Upper lobe of right lung (tissue), 1 donor: Measurements from ENCODE around the gene MAP2K5. TPM values are rescaled to one million over a fixed set of nuclear protein-coding genes. Genes with fewer than 3 reads are reported as not detected.

Experiments
- ATAC-seq: fragments of 200-7000 bp; cut with Tn5 transposase; one replicate; pipeline ENCODE4 v1.9.1; 2020; ENCODE audit warnings: mild to moderate bottlenecking, moderate library complexity
- DNase-seq: peaks from one replicate; pipeline ENCODE4 v3.0.0-alpha.2; 2020
- H3K27ac ChIP-seq: fragments of 200-600 bp; one replicate; pipeline ENCODE4 v1.8.0; 2022
- H3K27me3 ChIP-seq: fragments of 200-600 bp; one replicate; pipeline ENCODE4 v1.8.0; 2022; ENCODE audit warnings: mild to moderate bottlenecking
- H3K36me3 ChIP-seq: fragments of 200-600 bp; one replicate; pipeline ENCODE4 v1.8.0; 2022
- H3K4me1 ChIP-seq: fragments of 200-600 bp; one replicate; pipeline ENCODE4 v1.8.0; 2022
- H3K4me3 ChIP-seq: fragments of 200-600 bp; one replicate; pipeline ENCODE4 v1.8.0; 2022; ENCODE audit warnings: mild to moderate bottlenecking
- H3K9me3 ChIP-seq: fragments of 200-600 bp; one replicate; pipeline ENCODE4 v1.8.0; 2022
- CTCF ChIP-seq: fragments of 200-600 bp; IDR thresholded peaks from one replicate; pipeline ENCODE4 v1.8.0; 2022; ENCODE audit warnings: antibody characterized with exemption
- intact Hi-C: fragments of 100-400 bp; cut with DNase I; formaldehyde crosslinking; loops from one replicate; pipeline ENCODE4 v1.11.0; 2022
- total RNA-seq: library from RNA; stranded (reverse); fragmentation: NEBNext Ultra II Directional; extraction: Animal tissue kit (Norgen Biotek cat#: 25700); gene quantifications from one replicate; pipeline ENCODE4 v1.2.1, GENCODE V29; 2021
- donor health status: DM: no; HTN: yes; CAD: no; lungs with severe emphysema.

MAP2K5 gene
- total RNA-seq, 1 donor from 2014 or later: 18.3 TPM

- TF ChIP-seq CTCF: no peak
- intact Hi-C loops: no loop called here
- Histone ChIP-seq H3K9me3 (no peaks in the 10 kb centered on the region), H3K4me3 (no peak overlapping the region), H3K36me3 (no peaks in the 10 kb centered on the region), H3K27me3 (no peaks in the 10 kb centered on the region), H3K27ac (no peak overlapping the region), H3K4me1 (no peaks in the 10 kb centered on the region)
- DNase-seq (no peak), ATAC-seq (no peak)
These were observed 266.9 kb downstream of the MAP2K5 start for GRCh38 chr15:67809441-67809840.

- no peak for DNase-seq
- Histone ChIP-seq H3K4me1 (no peaks in the 10 kb centered on the region), H3K27me3 (no peaks in the 10 kb centered on the region), H3K27ac (no peak overlapping the region), H3K9me3 (no peaks in the 10 kb centered on the region), H3K36me3 (no peaks in the 10 kb centered on the region), H3K4me3 (no peak overlapping the region)
- ATAC-seq: no peak
- intact Hi-C loops: no loop called here
- TF ChIP-seq CTCF: no peak
These were observed 267.4 kb downstream of the MAP2K5 start for GRCh38 chr15:67809866-67810265.

- intact Hi-C loops: no loop called here
These were observed 269.7 kb downstream of the MAP2K5 start for GRCh38 chr15:67812241-67812644.

GRCh38 chr15:67813104-67813634 is 270.7 kb downstream of the MAP2K5 start:
- Histone ChIP-seq H3K4me3 (no peak overlapping the region), H3K36me3 (no peaks in the 10 kb centered on the region), H3K4me1 (no peaks in the 10 kb centered on the region), H3K9me3 (no peaks in the 10 kb centered on the region), H3K27ac (no peak overlapping the region), H3K27me3 (no peaks in the 10 kb centered on the region)
- ATAC-seq (no peak), DNase-seq (peak; percentile 38)
- intact Hi-C loops: no loop called here
- TF ChIP-seq CTCF: no peak

More at GRCh38 chr15:67812241-67812644, 269.7 kb downstream of the MAP2K5 start:
- H3K4me3 ChIP-seq: no peak overlapping the region
- H3K27ac ChIP-seq: no peak overlapping the region
- no peaks in the 10 kb centered on the region for H3K4me1 ChIP-seq
- no peak for ATAC-seq
- no peak for DNase-seq
- no peaks in the 10 kb centered on the region for H3K27me3 ChIP-seq
- H3K9me3 ChIP-seq: no peaks in the 10 kb centered on the region
- no peaks in the 10 kb centered on the region for H3K36me3 ChIP-seq
- no peak for TF ChIP-seq CTCF

- no peak for TF ChIP-seq CTCF
- Histone ChIP-seq H3K9me3 (no peaks in the 10 kb centered on the region), H3K27me3 (peaks cover 11% of the 10 kb centered on the region), H3K27ac (no peak overlapping the region), H3K4me1 (no peaks in the 10 kb centered on the region), H3K36me3 (no peaks in the 10 kb centered on the region), H3K4me3 (no peak overlapping the region)
- intact Hi-C loops: no loop called here
- DNase-seq (no peak), ATAC-seq (no peak)
These were observed 272.6 kb downstream of the MAP2K5 start for GRCh38 chr15:67815036-67815592.

GRCh38 chr15:67816668-67817067 is 274.2 kb downstream of the MAP2K5 start:
- Histone ChIP-seq H3K27me3 (peaks cover 27% of the 10 kb centered on the region), H3K4me1 (no peaks in the 10 kb centered on the region)
- intact Hi-C loops: no loop called here

More at GRCh38 chr15:67816668-67817067, 274.2 kb downstream of the MAP2K5 start:
- TF ChIP-seq CTCF: no peak
- H3K36me3 ChIP-seq: no peaks in the 10 kb centered on the region
- H3K4me3 ChIP-seq: no peak overlapping the region
- H3K27ac ChIP-seq: no peak overlapping the region
- ATAC-seq: no peak
- DNase-seq: no peak
- H3K9me3 ChIP-seq: no peaks in the 10 kb centered on the region
